ENCODE results near the gene GRIN1.

The GRIN1 gene

GRCh38 chr9:137149363-137149762 is 10.4 kb downstream of the GRIN1 start:
- peak in 1 of 2 experiments; percentile 27 for DNase-seq

GRCh38 chr9:137149942-137150616 is 11.1 kb downstream of the GRIN1 start:
- no peak for DNase-seq

- no peak for DNase-seq
Measured at GRCh38 chr9:137150617-137151457, 11.9 kb downstream of the GRIN1 start.

- no peak for DNase-seq
Measured at GRCh38 chr9:137152844-137153405, 14.0 kb downstream of the GRIN1 start.

- DNase-seq, result no peak
Measured at GRCh38 chr9:137156567-137157375, 17.8 kb downstream of the GRIN1 start.

- DNase-seq, result peak in 1 of 2 experiments; percentile 54
Measured at GRCh38 chr9:137157618-137158415, 18.9 kb downstream of the GRIN1 start.

- no peak for DNase-seq
Measured at GRCh38 chr9:137158625-137159024, 19.7 kb downstream of the GRIN1 start.

- DNase-seq, result no peak
Measured at GRCh38 chr9:137159105-137160053, 20.4 kb downstream of the GRIN1 start.

GRCh38 chr9:137160054-137160425 is 21.1 kb downstream of the GRIN1 start:
- DNase-seq, result no peak

- no peak for DNase-seq
Measured at GRCh38 chr9:137160716-137161557, 22.0 kb downstream of the GRIN1 start.

GRCh38 chr9:137161558-137162486 is 22.9 kb downstream of the GRIN1 start:
- no peak for DNase-seq

- DNase-seq, result no peak
Measured at GRCh38 chr9:137162505-137163364, 23.8 kb downstream of the GRIN1 start.

GRCh38 chr9:137163365-137163715 is 24.4 kb downstream of the GRIN1 start:
- DNase-seq, result no peak

- no peak for DNase-seq
Measured at GRCh38 chr9:137163805-137164204, 24.9 kb downstream of the GRIN1 start.

GRCh38 chr9:137164370-137165249 is 25.7 kb downstream of the GRIN1 start:
- no peak for DNase-seq

GRCh38 chr9:137165250-137165836 is 26.4 kb downstream of the GRIN1 start:
- DNase-seq, result no peak

All from NCI-H524 (cell line).